Neural progenitor cell (in vitro differentiated cells): ENCODE data around the gene FBLN5. TPM values are rescaled to one million over a fixed set of nuclear protein-coding genes. Genes with fewer than 3 reads are reported as not detected.

Source experiments
- DNase-seq: peaks from one replicate; pipeline ENCODE4 v3.0.0-alpha.2; 2016; ENCODE audit warnings: low spot score
- H2AFZ ChIP-seq: fragments of 200-600 bp; sonication (generic); replicated peaks from 2 replicates; pipeline ENCODE4 v1.6.1; 2016; ENCODE audit warnings: antibody characterized with exemption
- H3F3A ChIP-seq: fragments of 200-600 bp; sonication (generic); 2 replicates; pipeline ENCODE4 v1.6.1; 2016; ENCODE audit warnings: antibody characterized with exemption, low read depth
- H3K27ac ChIP-seq: fragments of 200-600 bp; sonication (generic); 2 replicates; pipeline ENCODE4 v1.5.1; 2016; ENCODE audit warnings: mild to moderate bottlenecking
- H3K27me3 ChIP-seq: fragments of 200-600 bp; sonication (generic); 2 replicates; pipeline ENCODE4 v1.6.1; 2016; ENCODE audit warnings: mild to moderate bottlenecking, moderate library complexity
- H3K36me3 ChIP-seq: fragments of 200-600 bp; sonication (generic); 2 replicates; pipeline ENCODE4 v1.5.1; 2016
- H3K4me1 ChIP-seq: fragments of 200-600 bp; sonication (generic); 2 replicates; pipeline ENCODE4 v1.6.1; 2016; ENCODE audit warnings: mixed run types
- H3K4me2 ChIP-seq: fragments of 200-600 bp; sonication (generic); 2 replicates; pipeline ENCODE4 v1.6.1; 2016
- H3K4me3 ChIP-seq: fragments of 200-600 bp; sonication (generic); 2 replicates; pipeline ENCODE4 v1.5.1; 2016
- H3K79me2 ChIP-seq: fragments of 200-600 bp; sonication (generic); 2 replicates; pipeline ENCODE4 v1.6.1; 2016; ENCODE audit warnings: low read depth
- H3K9ac ChIP-seq: fragments of 200-600 bp; sonication (generic); 2 replicates; pipeline ENCODE4 v1.6.1; 2016
- H3K9me3 ChIP-seq: fragments of 200-600 bp; sonication (generic); 2 replicates; pipeline ENCODE4 v1.5.1; 2016; ENCODE audit warnings: low read depth
- H4K20me1 ChIP-seq: fragments of 200-600 bp; sonication (generic); 2 replicates; pipeline ENCODE4 v1.6.1; 2016; ENCODE audit warnings: low read depth
- H3K27ac Mint-ChIP-seq: 3 replicates; pipeline ENCODE4 v1.8.0; 2021; ENCODE audit warnings: mixed read lengths
- H3K27me3 Mint-ChIP-seq: 2 replicates; pipeline ENCODE4 v1.8.0; 2022; ENCODE audit warnings: low read depth, mild to moderate bottlenecking, inconsistent platforms, moderate library complexity, mixed read lengths; ENCODE audit not compliant: insufficient read depth
- H3K36me3 Mint-ChIP-seq: 3 replicates; pipeline ENCODE4 v1.8.0; 2021; ENCODE audit warnings: mixed read lengths
- H3K4me1 Mint-ChIP-seq: 3 replicates; pipeline ENCODE4 v1.8.0; 2021; ENCODE audit warnings: mixed read lengths
- H3K4me3 Mint-ChIP-seq: 3 replicates; pipeline ENCODE4 v1.8.0; 2021; ENCODE audit warnings: mild to moderate bottlenecking, moderate library complexity, mixed read lengths
- H3K9me3 Mint-ChIP-seq: 3 replicates; pipeline ENCODE4 v1.8.0; 2020; ENCODE audit warnings: mixed read lengths
- CTCF ChIP-seq: fragments of 200-600 bp; sonication (generic); IDR thresholded peaks from 2 replicates; pipeline ENCODE4 v1.5.1; 2017; ENCODE audit warnings: antibody characterized with exemption, mild to moderate bottlenecking
- EZH2 ChIP-seq: fragments of 200-600 bp; sonication (generic); IDR thresholded peaks from 2 replicates; pipeline ENCODE4 v1.6.1; 2017; ENCODE audit warnings: antibody characterized with exemption, mild to moderate bottlenecking, moderate library complexity
- EZH2phosphoT487 ChIP-seq: fragments of 200-600 bp; sonication (generic); IDR thresholded peaks from 2 replicates; pipeline ENCODE4 v1.6.1; 2017; ENCODE audit warnings: antibody characterized with exemption
- total RNA-seq: library from RNA; depleted of rRNA; stranded (reverse); fragments of >200 nt; gene quantifications from 2 replicates; pipeline ENCODE4 v1.2.3, GENCODE V29; 2015; ENCODE audit warnings: low replicate concordance

FBLN5 gene
- total RNA-seq, 1 donor from 2014 or later = not detected

GRCh38 chr14:91891101-91891500 lies 56.4 kb downstream of the FBLN5 start:
- Histone ChIP-seq H3K9ac (no peak overlapping the region), H3K27ac (no peak overlapping the region), H3K27me3 (peaks cover 4% of the 10 kb centered on the region), H3K36me3 (no peaks in the 10 kb centered on the region), H2AFZ (no peak overlapping the region), H3K4me2 (no peak overlapping the region), H3K79me2 (no peaks in the 10 kb centered on the region), H3K9me3 (no peaks in the 10 kb centered on the region), H3K4me3 (no peak overlapping the region), H4K20me1 (no peaks in the 10 kb centered on the region), H3K4me1 (peaks cover 10% of the 10 kb centered on the region), H3F3A (no peaks in the 10 kb centered on the region)
- peaks cover 17% of the 10 kb centered on the region for H3K4me1 Mint-ChIP-seq
- H3K9me3 Mint-ChIP-seq = no peaks in the 10 kb centered on the region
- no peak overlapping the region for H3K27ac Mint-ChIP-seq
- H3K4me3 Mint-ChIP-seq = no peak overlapping the region
- H3K27me3 Mint-ChIP-seq = peaks cover 10% of the 10 kb centered on the region
- DNase-seq = no peak
- TF ChIP-seq EZH2 (no peak), EZH2phosphoT487 (no peak), CTCF (no peak)
- H3K36me3 Mint-ChIP-seq = no peaks in the 10 kb centered on the region

- Histone ChIP-seq H3F3A (no peaks in the 10 kb centered on the region), H3K4me1 (peaks cover 10% of the 10 kb centered on the region), H3K4me2 (no peak overlapping the region), H3K27ac (no peak overlapping the region), H3K4me3 (no peak overlapping the region), H3K79me2 (no peaks in the 10 kb centered on the region), H2AFZ (no peak overlapping the region), H3K9me3 (no peaks in the 10 kb centered on the region), H3K27me3 (peaks cover 4% of the 10 kb centered on the region), H3K9ac (no peak overlapping the region), H3K36me3 (no peaks in the 10 kb centered on the region), H4K20me1 (no peaks in the 10 kb centered on the region)
- Mint-ChIP-seq H3K4me3 (no peak overlapping the region), H3K27ac (no peak overlapping the region), H3K36me3 (no peaks in the 10 kb centered on the region), H3K4me1 (peaks cover 21% of the 10 kb centered on the region), H3K27me3 (peaks cover 7% of the 10 kb centered on the region), H3K9me3 (no peaks in the 10 kb centered on the region)
- DNase-seq = no peak
- TF ChIP-seq CTCF (no peak), EZH2phosphoT487 (no peak), EZH2 (no peak)
Observed at GRCh38 chr14:91890291-91890749, 57.2 kb downstream of the FBLN5 start.

DNA sequence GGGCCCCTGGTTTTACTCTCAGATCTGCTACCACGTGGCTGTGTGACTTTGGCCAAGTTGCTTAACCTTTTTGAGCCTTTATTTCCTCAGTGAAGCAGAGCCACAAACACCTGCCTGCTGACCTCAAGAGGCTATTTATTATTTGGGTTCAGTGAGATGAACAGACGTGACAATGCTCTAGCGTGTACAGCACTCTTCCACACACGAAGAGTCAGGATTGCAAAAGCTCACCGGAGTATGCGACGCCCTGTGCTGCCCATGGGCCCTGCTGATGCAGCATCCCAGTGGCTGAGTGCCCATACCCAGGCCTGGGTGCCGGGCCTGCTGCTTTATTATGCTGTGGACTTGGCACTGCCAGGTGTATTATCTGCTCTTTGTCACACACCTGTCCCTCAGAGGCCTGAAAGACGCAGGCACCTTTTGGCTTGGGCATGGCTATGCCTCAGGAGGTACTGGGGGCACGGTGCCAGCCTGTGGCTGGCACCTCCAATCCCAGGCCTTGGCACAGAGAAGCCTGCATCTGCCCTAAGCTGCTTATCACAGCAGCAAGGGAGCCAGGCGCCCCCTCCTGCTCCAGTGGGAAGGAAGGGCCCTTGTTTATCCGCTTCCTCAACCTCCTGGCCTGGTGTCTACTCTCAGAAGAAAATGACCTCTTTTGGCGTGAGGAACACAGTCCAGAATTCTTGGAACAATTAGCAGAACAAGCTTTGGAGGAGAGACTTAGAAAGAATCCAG lies 57.9 kb downstream of the FBLN5 start:
- H3K4me2 ChIP-seq = no peak overlapping the region
- peak overlapping the region; percentile 60 for H3K27ac Mint-ChIP-seq
- H3K27me3 ChIP-seq = peaks cover 4% of the 10 kb centered on the region
- H3K9me3 Mint-ChIP-seq = no peaks in the 10 kb centered on the region
- H3K4me3 Mint-ChIP-seq = no peak overlapping the region
- H3K9me3 ChIP-seq = no peaks in the 10 kb centered on the region
- H3K79me2 ChIP-seq = no peaks in the 10 kb centered on the region
- no peak for DNase-seq
- peaks cover 3% of the 10 kb centered on the region for H3K27me3 Mint-ChIP-seq
- H3K36me3 ChIP-seq = no peaks in the 10 kb centered on the region
- no peaks in the 10 kb centered on the region for H4K20me1 ChIP-seq
- peaks cover 21% of the 10 kb centered on the region for H3K4me1 Mint-ChIP-seq
- no peak overlapping the region for H2AFZ ChIP-seq
- peaks cover 10% of the 10 kb centered on the region for H3K4me1 ChIP-seq
- H3K9ac ChIP-seq = no peak overlapping the region
- no peak for TF ChIP-seq EZH2phosphoT487
- no peak for TF ChIP-seq CTCF
- TF ChIP-seq EZH2 = no peak
- H3K4me3 ChIP-seq = no peak overlapping the region
- H3F3A ChIP-seq = no peaks in the 10 kb centered on the region
- H3K36me3 Mint-ChIP-seq = no peaks in the 10 kb centered on the region
- no peak overlapping the region for H3K27ac ChIP-seq
